Measurements from ENCODE around the gene GDE1. TPM values are rescaled to one million over a fixed set of nuclear protein-coding genes. Genes with fewer than 3 reads are reported as not detected.

The GDE1 gene
- total RNA-seq, 2 experiments from 2014 or later = 20.0 TPM

DNA sequence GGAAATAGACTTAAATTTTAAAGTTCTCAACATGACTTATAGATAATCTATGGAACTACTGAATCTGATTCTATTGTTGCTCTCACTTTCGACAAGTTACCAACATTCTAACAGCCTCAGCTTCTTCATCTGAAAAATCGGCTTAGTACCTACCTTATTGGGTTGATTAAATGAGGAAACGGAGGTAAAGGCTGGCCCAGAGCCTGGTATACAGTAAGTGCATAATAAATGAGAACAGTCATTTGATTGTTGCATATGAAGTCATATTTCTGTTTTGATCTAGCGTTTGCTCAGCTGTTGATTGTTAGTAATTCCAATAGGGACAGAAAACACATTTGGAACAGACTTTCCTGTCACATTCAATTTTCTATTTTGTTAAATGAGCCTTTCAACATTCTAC, 38.2 kb upstream of the GDE1 start:
- CTCF ChIA-PET = interaction anchor here (0.7 to 6.6 kb wide), 8 partner anchors 24 to 328 kb away, joined by 3 to 47 read pairs (median 3); partner anchors contain the start of gene GPRC5B
- no peak for DNase-seq

DNA sequence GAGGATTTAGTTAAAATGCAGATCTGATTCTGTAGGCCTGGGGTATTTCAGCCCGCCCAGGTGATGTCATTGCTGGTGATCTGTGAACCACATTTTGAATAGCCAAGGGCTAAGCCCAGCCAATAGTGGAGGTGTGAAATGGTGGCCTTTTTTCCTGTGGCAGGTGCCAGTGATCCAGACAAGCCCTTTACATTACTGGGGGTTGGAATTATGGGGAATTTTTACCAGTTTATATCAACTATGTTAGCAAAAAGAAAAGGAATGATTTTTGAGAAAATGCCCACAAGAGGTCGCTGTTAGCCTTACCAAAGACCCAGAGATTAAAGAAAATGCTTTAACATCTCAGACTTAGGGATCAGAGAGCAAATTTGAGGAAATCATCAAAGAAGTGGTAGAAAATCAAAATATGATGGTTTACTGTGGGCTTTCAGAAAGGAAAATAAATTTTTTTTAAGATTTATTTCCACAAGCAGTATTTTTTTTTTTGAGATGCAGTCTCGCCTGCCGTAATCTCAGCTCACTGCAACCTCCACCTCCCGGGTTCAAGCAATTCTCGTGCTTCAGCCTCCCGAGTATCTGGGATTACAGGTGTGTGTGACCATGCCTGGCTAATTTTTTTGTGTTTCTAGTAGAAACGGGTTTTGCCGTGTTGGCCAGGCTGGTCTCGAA, 37.5 kb upstream of the GDE1 start:
- intact Hi-C loops (cut with micrococcal nuclease) = loop anchor here (2.0 to 5.0 kb wide), 2 partner anchors 158 to 327 kb away; partner anchors contain the start of genes IQCK and KNOP1
- ATAC-seq (no peak), DNase-seq (peak; percentile 33)
- POLR2A ChIA-PET = no interaction called here
- TF ChIP-seq, protein P1, sequence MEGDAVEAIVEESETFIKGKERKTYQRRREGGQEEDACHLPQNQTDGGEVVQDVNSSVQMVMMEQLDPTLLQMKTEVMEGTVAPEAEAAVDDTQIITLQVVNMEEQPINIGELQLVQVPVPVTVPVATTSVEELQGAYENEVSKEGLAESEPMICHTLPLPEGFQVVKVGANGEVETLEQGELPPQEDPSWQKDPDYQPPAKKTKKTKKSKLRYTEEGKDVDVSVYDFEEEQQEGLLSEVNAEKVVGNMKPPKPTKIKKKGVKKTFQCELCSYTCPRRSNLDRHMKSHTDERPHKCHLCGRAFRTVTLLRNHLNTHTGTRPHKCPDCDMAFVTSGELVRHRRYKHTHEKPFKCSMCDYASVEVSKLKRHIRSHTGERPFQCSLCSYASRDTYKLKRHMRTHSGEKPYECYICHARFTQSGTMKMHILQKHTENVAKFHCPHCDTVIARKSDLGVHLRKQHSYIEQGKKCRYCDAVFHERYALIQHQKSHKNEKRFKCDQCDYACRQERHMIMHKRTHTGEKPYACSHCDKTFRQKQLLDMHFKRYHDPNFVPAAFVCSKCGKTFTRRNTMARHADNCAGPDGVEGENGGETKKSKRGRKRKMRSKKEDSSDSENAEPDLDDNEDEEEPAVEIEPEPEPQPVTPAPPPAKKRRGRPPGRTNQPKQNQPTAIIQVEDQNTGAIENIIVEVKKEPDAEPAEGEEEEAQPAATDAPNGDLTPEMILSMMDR (IDR thresholded peaks at IDR 0.05) = peak; percentile 81
- Mint-ChIP-seq H3K9me3 (peaks cover 3% of the 10 kb centered on the region), H3K36me3 (ENCODE audit: low read depth) (peaks cover 9% of the 10 kb centered on the region), H3K27ac (no peak overlapping the region), H3K27me3 (no peaks in the 10 kb centered on the region), H3K4me1 (ENCODE audit: low read depth) (peaks cover 10% of the 10 kb centered on the region), H3K4me3 (no peak overlapping the region)
- CTCF ChIA-PET = interaction anchor here (0.7 to 6.6 kb wide), 9 partner anchors 19 to 329 kb away, joined by 3 to 47 read pairs (median 3); partner anchors contain the start of gene GPRC5B

More for the DNA sequence above, 38.2 kb upstream of the GDE1 start:
- Mint-ChIP-seq H3K4me3 (no peak overlapping the region), H3K9me3 (peaks cover 3% of the 10 kb centered on the region), H3K36me3 (ENCODE audit: low read depth) (peaks cover 8% of the 10 kb centered on the region), H3K27ac (no peak overlapping the region), H3K4me1 (ENCODE audit: low read depth) (peaks cover 9% of the 10 kb centered on the region), H3K27me3 (no peaks in the 10 kb centered on the region)
- POLR2A ChIA-PET = interaction anchor here (0.6 kb wide), 1 partner anchor 332 kb away, joined by 3 read pairs; no protein-coding TSS in a partner anchor
- TF ChIP-seq, protein P1 (IDR thresholded peaks at IDR 0.05) = no peak
- intact Hi-C loops (cut with micrococcal nuclease) = no loop called here
- ATAC-seq = no peak

DNA sequence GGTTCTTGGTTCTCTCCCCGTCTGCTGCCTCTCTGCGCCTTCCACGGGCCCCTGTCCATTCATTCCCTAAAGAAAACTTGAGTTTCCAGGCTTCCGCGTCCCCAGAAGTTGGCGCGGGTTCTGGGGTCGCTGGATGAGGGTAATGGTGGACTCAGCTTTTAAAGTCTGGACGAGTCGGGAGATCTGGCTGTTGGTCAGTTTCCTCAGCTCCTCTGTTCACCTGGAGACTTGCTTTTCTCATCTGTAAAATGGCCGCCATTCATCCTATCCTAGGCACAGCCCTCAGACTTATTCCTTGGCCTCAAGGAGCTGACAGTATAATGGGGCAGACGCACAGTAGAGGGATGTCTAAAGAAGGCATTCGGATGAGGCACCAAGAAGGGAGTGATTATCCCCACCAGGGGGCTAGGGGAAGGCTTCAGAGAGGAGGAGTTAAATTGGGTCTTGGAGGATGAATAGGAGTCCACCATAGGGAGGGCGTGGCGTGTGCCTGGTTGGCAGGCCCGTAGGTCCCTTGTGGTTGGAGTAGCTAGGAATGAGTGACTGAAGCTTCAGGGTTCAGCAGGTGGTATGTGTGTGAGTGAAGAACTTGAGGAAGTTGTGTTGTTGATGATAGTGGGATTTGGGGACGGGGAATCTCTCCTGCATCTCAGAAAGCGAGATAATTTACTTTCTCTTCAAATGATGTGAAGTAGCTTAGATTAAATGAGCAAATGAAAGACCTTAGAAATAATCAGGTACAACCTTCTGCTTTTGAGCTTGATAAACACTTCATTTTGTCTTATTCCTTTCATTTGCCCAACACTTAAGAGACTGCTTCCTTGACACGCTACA, 34.3 kb upstream of the GDE1 start:
- H3K4me3 Mint-ChIP-seq = peak overlapping the region; percentile 85
- H3K9me3 Mint-ChIP-seq = no peaks in the 10 kb centered on the region
- H3K36me3 Mint-ChIP-seq (ENCODE audit: low read depth) = peaks cover 10% of the 10 kb centered on the region
- intact Hi-C loops (cut with micrococcal nuclease) = loop anchor here (5.0 kb wide), 1 partner anchor 161 kb away; the partner anchor contains the start of genes IQCK and KNOP1
- POLR2A ChIA-PET = interaction anchor here (0.7 to 4.7 kb wide), 8 partner anchors 10 to 765 kb away, joined by 3 to 21 read pairs (median 4); partner anchors contain the start of genes CCP110 and RPS15A
- TF ChIP-seq, protein P1 (IDR thresholded peaks at IDR 0.05) = peak; percentile 13
- peak; percentile 43 for DNase-seq
- no peaks in the 10 kb centered on the region for H3K27me3 Mint-ChIP-seq
- CTCF ChIA-PET = interaction anchor here (0.7 to 6.6 kb wide), 21 partner anchors 9 to 829 kb away, joined by 3 to 47 read pairs (median 4); partner anchors contain the start of genes CCP110, COQ7 and GPRC5B
- ATAC-seq = no peak
- peaks cover 15% of the 10 kb centered on the region for H3K4me1 Mint-ChIP-seq (ENCODE audit: low read depth)
- H3K27ac Mint-ChIP-seq = peak overlapping the region; percentile 79

DNA sequence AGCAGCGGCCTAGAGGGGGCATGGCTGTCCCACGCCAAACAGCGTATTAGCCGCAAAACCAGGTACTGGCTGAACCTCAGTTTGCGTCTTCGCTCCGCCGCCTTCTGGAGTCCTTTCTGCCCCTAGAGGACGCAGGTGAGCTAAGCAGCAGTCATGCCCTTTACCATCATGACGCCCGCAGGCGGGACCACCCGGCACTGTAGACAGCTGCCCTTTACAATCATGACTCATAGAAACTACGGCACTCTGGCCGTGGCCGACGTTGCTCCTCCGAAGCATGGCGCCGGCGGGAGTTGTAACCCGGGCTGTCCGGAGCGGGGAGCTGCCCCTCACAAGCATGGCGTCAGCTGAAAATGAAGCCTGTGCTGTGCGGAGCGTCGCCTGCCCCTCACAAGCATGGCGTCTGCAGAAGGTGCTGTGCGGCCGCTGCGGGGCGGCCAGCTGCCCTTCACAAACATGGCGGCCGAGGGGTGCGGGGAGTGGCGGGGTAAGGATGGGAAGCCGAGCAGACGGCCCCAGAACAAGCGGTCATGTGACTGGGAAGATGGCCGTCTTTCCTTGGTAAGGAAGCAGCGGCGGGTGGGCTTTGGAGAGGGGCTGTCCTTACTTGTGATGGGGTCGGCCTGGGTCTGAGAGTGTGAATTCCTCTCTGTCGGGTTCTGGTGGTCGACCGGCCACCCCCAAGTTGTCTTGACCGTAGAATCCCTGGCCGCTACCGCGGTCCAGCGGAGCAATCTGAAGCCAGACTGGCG, 33.5 kb upstream of the GDE1 start, which contains the start of gene VPS35L:
TSS of gene VPS35L (plus strand) at position 518 of the 752 bp plus-strand sequence. CDS start at position 545, 27 bp downstream.
- DNase-seq (peak; percentile 96), ATAC-seq (peak; percentile 95)
- ChIA-PET CTCF (interaction anchor here (0.9 to 6.6 kb wide), 18 partner anchors 10 to 829 kb away, joined by 3 to 47 read pairs (median 4); partner anchors contain the start of genes CCP110, COQ7, GDE1 and GPRC5B), POLR2A (interaction anchor here (0.7 to 4.7 kb wide), 13 partner anchors 9 to 765 kb away, joined by 3 to 21 read pairs (median 4); partner anchors contain the start of genes CCP110, GDE1, IQCK and KNOP1)
- H3K4me3 Mint-ChIP-seq = peak within 1 kb of the TSS; percentile 85
- peaks cover 10% of the 10 kb centered on the region for H3K36me3 Mint-ChIP-seq (ENCODE audit: low read depth)
- peak within 1 kb of the TSS; percentile 79 for H3K27ac Mint-ChIP-seq
- TF ChIP-seq, protein P1 (IDR thresholded peaks at IDR 0.05) = peak; percentile 73
- no peaks in the 10 kb centered on the region for H3K27me3 Mint-ChIP-seq
- H3K9me3 Mint-ChIP-seq = no peaks in the 10 kb centered on the region
- intact Hi-C loops (cut with micrococcal nuclease) = loop anchor here (5.0 kb wide), 1 partner anchor 162 kb away; the partner anchor contains the start of genes IQCK and KNOP1
- peaks cover 15% of the 10 kb centered on the region for H3K4me1 Mint-ChIP-seq (ENCODE audit: low read depth)
